ENCODE measurements around the gene FOXC1. TPM values are rescaled to one million over a fixed set of nuclear protein-coding genes. Genes with fewer than 3 reads are reported as not detected.

FOXC1 gene
- total RNA-seq, 1 experiment from 2014 or later = not detected

DNA sequence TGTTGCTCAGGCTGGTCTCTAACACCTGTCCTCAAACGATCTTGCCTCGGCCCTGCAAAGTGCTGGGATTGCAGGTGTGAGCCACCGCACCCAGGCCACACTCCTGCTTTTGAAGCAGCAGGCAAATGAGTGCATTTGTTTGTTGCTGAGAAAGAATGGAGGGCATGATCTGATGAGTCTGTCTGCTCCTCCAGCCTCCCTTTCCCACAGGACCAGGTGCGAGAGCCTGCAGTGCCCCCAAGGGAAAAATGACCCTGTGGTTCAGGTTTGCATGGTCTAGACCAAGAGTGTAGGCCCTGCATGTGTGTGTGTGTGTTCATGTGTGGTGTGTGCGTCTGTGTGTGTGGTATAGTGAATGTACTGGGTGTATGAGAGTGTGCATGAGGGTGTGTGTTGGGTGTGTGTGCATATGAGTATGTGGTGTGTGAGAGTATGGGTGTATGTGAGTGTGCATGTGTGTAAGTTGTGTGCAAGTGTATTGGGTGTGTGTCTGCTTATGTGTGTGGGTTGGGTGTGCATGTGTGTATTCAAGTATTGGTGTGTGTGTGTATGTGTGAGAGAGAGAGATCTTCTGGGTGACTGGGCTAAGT is 22.8 kb upstream of the FOXC1 start:
- Histone ChIP-seq H3K36me3 (ENCODE audit: insufficient read depth, low read length) (no peaks in the 10 kb centered on the region), H3K4me3 (ENCODE audit: low read length) (no peak overlapping the region), H3K27ac (ENCODE audit: low read length) (no peak overlapping the region), H3K9me2 (replicated peaks; ENCODE audit: insufficient read depth, low read length) (no peaks in the 10 kb centered on the region), H4K20me1 (ENCODE audit: insufficient read depth, low read depth, low read length) (no peaks in the 10 kb centered on the region), H3K9me3 (ENCODE audit: low read length) (no peaks in the 10 kb centered on the region), H3K27me3 (ENCODE audit: low read length) (no peaks in the 10 kb centered on the region), H3K4me2 (ENCODE audit: low read depth, low read length, poor library complexity, severe bottlenecking) (no peak overlapping the region), H3K9ac (ENCODE audit: low read length) (no peak overlapping the region), H3K79me2 (ENCODE audit: low read length) (no peaks in the 10 kb centered on the region), H2AFZ (ENCODE audit: low read length) (no peak overlapping the region), H3K4me1 (ENCODE audit: low read length) (no peaks in the 10 kb centered on the region)
- no peak for DNase-seq

DNA sequence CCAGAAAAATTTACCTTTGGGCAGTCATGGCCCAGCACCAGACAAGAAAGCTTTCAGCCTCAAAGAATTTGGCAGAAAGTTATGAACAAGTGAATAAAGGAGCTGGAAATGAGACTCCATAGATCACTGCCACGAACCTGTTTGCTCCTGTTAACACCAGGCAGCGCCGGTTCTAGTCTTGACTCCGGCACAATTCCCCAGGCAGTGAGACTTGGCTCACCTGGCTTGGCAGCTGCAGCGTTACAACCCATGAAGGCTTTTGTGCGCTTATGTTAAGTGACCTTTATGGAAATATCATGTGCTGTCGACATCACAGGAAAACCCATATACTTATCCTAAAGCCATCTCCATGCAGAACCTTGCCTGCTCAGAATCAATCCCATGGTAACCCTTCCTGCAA is 22.2 kb upstream of the FOXC1 start:
- Histone ChIP-seq H3K79me2 (ENCODE audit: low read length) (no peaks in the 10 kb centered on the region), H2AFZ (ENCODE audit: low read length) (no peak overlapping the region), H3K27me3 (ENCODE audit: low read length) (no peaks in the 10 kb centered on the region), H3K9me2 (replicated peaks; ENCODE audit: insufficient read depth, low read length) (no peaks in the 10 kb centered on the region), H3K4me2 (ENCODE audit: low read depth, low read length, poor library complexity, severe bottlenecking) (no peak overlapping the region), H3K36me3 (ENCODE audit: insufficient read depth, low read length) (no peaks in the 10 kb centered on the region), H3K4me1 (ENCODE audit: low read length) (no peaks in the 10 kb centered on the region), H3K27ac (ENCODE audit: low read length) (no peak overlapping the region), H4K20me1 (ENCODE audit: insufficient read depth, low read depth, low read length) (no peaks in the 10 kb centered on the region), H3K9me3 (ENCODE audit: low read length) (no peaks in the 10 kb centered on the region), H3K9ac (ENCODE audit: low read length) (no peak overlapping the region), H3K4me3 (ENCODE audit: low read length) (no peak overlapping the region)
- no peak for DNase-seq

DNA sequence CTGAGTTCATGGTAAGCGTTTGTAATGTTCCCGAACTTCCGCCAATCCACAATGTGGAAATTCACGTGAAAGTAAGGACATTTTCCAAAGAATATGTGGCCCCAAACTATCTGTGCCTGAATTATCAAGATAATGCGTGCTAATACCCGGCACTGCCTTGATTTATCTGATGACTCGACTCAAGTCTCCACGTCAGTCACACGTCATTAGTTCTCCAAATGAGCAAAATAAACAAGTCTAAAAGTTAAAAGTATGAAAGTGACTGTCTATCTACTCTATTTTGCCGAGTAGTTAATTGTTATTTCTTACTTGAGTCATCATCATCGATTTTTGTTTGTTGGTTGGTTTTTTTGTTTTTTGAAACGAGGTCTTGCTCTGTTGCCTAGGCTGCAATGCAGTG is 21.7 kb upstream of the FOXC1 start:
- Histone ChIP-seq H3K27ac (ENCODE audit: low read length) (no peak overlapping the region), H3K27me3 (ENCODE audit: low read length) (no peaks in the 10 kb centered on the region), H3K9ac (ENCODE audit: low read length) (no peak overlapping the region), H4K20me1 (ENCODE audit: insufficient read depth, low read depth, low read length) (no peaks in the 10 kb centered on the region), H3K9me2 (replicated peaks; ENCODE audit: insufficient read depth, low read length) (no peaks in the 10 kb centered on the region), H3K36me3 (ENCODE audit: insufficient read depth, low read length) (no peaks in the 10 kb centered on the region), H3K9me3 (ENCODE audit: low read length) (no peaks in the 10 kb centered on the region), H3K4me2 (ENCODE audit: low read depth, low read length, poor library complexity, severe bottlenecking) (no peak overlapping the region), H3K4me1 (ENCODE audit: low read length) (no peaks in the 10 kb centered on the region), H2AFZ (ENCODE audit: low read length) (no peak overlapping the region), H3K79me2 (ENCODE audit: low read length) (no peaks in the 10 kb centered on the region), H3K4me3 (ENCODE audit: low read length) (no peak overlapping the region)
- DNase-seq = no peak

DNA sequence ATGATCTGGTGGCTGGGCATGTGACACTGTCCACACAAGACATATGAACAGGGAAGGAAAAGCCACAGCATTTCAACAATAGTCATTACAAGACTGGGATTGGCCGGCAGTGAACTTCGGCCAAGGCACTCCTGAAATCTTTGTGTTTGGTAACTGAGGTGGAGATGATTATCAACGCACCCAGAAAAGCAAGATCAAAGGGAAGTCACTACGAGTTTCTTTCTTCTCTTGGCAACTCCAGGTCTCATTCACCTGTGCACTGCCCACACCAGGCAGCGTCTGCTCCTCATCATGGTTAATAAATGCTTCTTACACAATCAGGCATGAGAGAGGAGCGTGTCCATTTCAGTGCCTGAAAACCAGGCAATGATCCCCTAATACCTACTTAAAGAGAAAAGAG is 20.5 kb upstream of the FOXC1 start:
- no peak overlapping the region for H3K9ac ChIP-seq (ENCODE audit: low read length)
- no peaks in the 10 kb centered on the region for H3K9me2 ChIP-seq (replicated peaks; ENCODE audit: insufficient read depth, low read length)
- no peak overlapping the region for H3K4me2 ChIP-seq (ENCODE audit: low read depth, low read length, poor library complexity, severe bottlenecking)
- no peaks in the 10 kb centered on the region for H3K27me3 ChIP-seq (ENCODE audit: low read length)
- H3K36me3 ChIP-seq (ENCODE audit: insufficient read depth, low read length) = no peaks in the 10 kb centered on the region
- no peak for DNase-seq
- no peaks in the 10 kb centered on the region for H3K4me1 ChIP-seq (ENCODE audit: low read length)
- no peak overlapping the region for H2AFZ ChIP-seq (ENCODE audit: low read length)
- H3K4me3 ChIP-seq (ENCODE audit: low read length) = no peak overlapping the region
- H3K9me3 ChIP-seq (ENCODE audit: low read length) = no peaks in the 10 kb centered on the region
- no peaks in the 10 kb centered on the region for H3K79me2 ChIP-seq (ENCODE audit: low read length)
- H4K20me1 ChIP-seq (ENCODE audit: insufficient read depth, low read depth, low read length) = no peaks in the 10 kb centered on the region
- no peak overlapping the region for H3K27ac ChIP-seq (ENCODE audit: low read length)

DNA sequence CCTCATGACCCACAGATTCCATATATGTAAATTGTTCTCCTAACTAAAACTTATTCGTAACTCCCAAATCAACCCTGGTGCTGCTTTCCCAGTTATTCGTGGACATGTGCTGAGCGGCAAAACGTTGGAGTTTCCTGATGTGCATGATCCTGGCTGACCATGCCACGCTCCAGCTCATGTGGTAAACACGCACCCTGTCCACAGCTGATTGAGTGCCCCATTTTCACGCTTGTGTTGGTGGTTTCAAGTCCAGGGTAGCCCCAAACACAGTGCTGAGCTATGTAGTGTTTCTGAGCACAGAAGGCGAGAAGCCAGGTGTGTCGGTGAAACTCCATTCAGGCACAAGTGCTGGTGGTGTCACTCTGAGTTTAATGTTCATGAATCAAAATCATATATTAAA is 19.1 kb upstream of the FOXC1 start:
- Histone ChIP-seq H3K9ac (ENCODE audit: low read length) (no peak overlapping the region), H3K4me3 (ENCODE audit: low read length) (no peak overlapping the region), H3K36me3 (ENCODE audit: insufficient read depth, low read length) (no peaks in the 10 kb centered on the region), H4K20me1 (ENCODE audit: insufficient read depth, low read depth, low read length) (no peaks in the 10 kb centered on the region), H3K9me2 (replicated peaks; ENCODE audit: insufficient read depth, low read length) (no peaks in the 10 kb centered on the region), H3K4me2 (ENCODE audit: low read depth, low read length, poor library complexity, severe bottlenecking) (no peak overlapping the region), H3K4me1 (ENCODE audit: low read length) (no peaks in the 10 kb centered on the region), H2AFZ (ENCODE audit: low read length) (no peak overlapping the region), H3K27ac (ENCODE audit: low read length) (no peak overlapping the region), H3K27me3 (ENCODE audit: low read length) (no peaks in the 10 kb centered on the region), H3K9me3 (ENCODE audit: low read length) (no peaks in the 10 kb centered on the region), H3K79me2 (ENCODE audit: low read length) (no peaks in the 10 kb centered on the region)
- DNase-seq = no peak

DNA sequence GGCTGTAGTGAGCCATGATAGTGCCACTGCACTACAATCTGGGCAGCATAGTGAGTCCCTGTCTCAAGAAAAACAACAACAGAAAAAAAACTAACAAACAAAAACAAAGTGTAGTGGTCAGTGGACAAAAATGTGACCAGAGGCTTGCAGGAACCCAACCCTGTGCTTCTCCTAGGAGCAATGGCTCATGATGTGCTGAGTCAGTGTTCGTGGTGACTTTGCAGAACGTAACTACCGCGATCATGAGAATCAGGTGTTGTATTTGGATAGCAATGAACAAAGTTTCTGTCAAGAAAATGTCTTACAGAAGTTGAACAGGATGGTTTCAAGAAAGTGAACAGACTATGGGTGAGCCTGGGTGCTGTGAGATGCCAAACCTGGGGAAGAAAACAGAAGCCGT is 18.5 kb upstream of the FOXC1 start:
- no peak for DNase-seq
- no peaks in the 10 kb centered on the region for H3K9me2 ChIP-seq (replicated peaks; ENCODE audit: insufficient read depth, low read length)
- no peaks in the 10 kb centered on the region for H3K9me3 ChIP-seq (ENCODE audit: low read length)
- H3K4me3 ChIP-seq (ENCODE audit: low read length) = no peak overlapping the region
- H3K27me3 ChIP-seq (ENCODE audit: low read length) = no peaks in the 10 kb centered on the region
- no peak overlapping the region for H3K4me2 ChIP-seq (ENCODE audit: low read depth, low read length, poor library complexity, severe bottlenecking)
- no peaks in the 10 kb centered on the region for H3K4me1 ChIP-seq (ENCODE audit: low read length)
- no peaks in the 10 kb centered on the region for H4K20me1 ChIP-seq (ENCODE audit: insufficient read depth, low read depth, low read length)
- no peak overlapping the region for H2AFZ ChIP-seq (ENCODE audit: low read length)
- no peak overlapping the region for H3K9ac ChIP-seq (ENCODE audit: low read length)
- no peak overlapping the region for H3K27ac ChIP-seq (ENCODE audit: low read length)
- H3K36me3 ChIP-seq (ENCODE audit: insufficient read depth, low read length) = no peaks in the 10 kb centered on the region
- H3K79me2 ChIP-seq (ENCODE audit: low read length) = no peaks in the 10 kb centered on the region

DNA sequence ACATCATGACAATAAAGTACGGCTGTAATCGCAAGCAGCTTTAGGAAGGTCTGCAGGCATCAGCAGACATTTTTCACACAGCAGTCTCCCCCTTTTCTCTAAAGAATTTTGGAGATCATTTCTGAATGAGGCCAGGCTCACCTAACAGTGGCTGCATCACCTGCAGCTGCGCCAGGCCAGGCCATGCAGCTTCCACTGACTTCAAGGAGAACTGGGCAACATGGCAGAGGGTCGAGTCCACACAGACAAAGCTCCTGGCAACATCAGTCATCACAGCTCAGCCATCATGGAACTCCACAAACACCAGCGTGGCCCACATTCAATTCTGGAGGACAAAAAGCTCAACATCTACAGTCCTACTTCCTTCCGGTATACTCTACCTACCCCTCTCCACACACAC is 17.8 kb upstream of the FOXC1 start:
- H3K9ac ChIP-seq (ENCODE audit: low read length) = no peak overlapping the region
- no peaks in the 10 kb centered on the region for H3K27me3 ChIP-seq (ENCODE audit: low read length)
- no peaks in the 10 kb centered on the region for H3K4me1 ChIP-seq (ENCODE audit: low read length)
- H3K9me2 ChIP-seq (replicated peaks; ENCODE audit: insufficient read depth, low read length) = no peaks in the 10 kb centered on the region
- H3K4me2 ChIP-seq (ENCODE audit: low read depth, low read length, poor library complexity, severe bottlenecking) = no peak overlapping the region
- H4K20me1 ChIP-seq (ENCODE audit: insufficient read depth, low read depth, low read length) = no peaks in the 10 kb centered on the region
- H3K9me3 ChIP-seq (ENCODE audit: low read length) = no peaks in the 10 kb centered on the region
- no peak overlapping the region for H3K27ac ChIP-seq (ENCODE audit: low read length)
- no peaks in the 10 kb centered on the region for H3K36me3 ChIP-seq (ENCODE audit: insufficient read depth, low read length)
- H3K79me2 ChIP-seq (ENCODE audit: low read length) = no peaks in the 10 kb centered on the region
- H3K4me3 ChIP-seq (ENCODE audit: low read length) = no peak overlapping the region
- no peak for DNase-seq
- H2AFZ ChIP-seq (ENCODE audit: low read length) = no peak overlapping the region

DNA sequence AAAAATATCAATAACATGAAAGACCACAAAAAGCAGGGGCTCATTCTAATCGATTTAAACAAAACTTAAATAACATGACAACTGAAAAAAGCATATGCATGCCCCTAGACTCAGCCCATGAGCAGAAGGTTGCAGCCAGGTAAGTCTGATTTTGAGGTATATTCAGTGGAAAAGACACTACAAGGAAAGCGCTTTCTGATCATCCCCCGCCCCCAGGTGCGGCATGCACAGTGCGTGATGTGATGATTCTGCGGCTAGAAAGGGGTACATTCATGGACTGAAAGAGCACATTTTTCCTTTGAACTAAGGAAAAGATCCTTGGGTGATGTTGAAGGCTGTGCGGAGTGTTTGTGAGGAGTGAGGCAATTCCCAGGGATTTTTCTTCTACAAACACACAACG is 16.9 kb upstream of the FOXC1 start:
- no peak for DNase-seq
- Histone ChIP-seq H3K4me3 (ENCODE audit: low read length) (no peak overlapping the region), H3K27me3 (ENCODE audit: low read length) (no peaks in the 10 kb centered on the region)

More for the DNA sequence above, 16.9 kb upstream of the FOXC1 start:
- no peak overlapping the region for H2AFZ ChIP-seq (ENCODE audit: low read length)
- H4K20me1 ChIP-seq (ENCODE audit: insufficient read depth, low read depth, low read length) = no peaks in the 10 kb centered on the region; the same call in 1 of the 2 replicates
- H3K4me1 ChIP-seq (ENCODE audit: low read length) = no peaks in the 10 kb centered on the region
- no peaks in the 10 kb centered on the region for H3K79me2 ChIP-seq (ENCODE audit: low read length)
- H3K9ac ChIP-seq (ENCODE audit: low read length) = no peak overlapping the region
- no peaks in the 10 kb centered on the region for H3K36me3 ChIP-seq (ENCODE audit: insufficient read depth, low read length)
- H3K4me2 ChIP-seq (ENCODE audit: low read depth, low read length, poor library complexity, severe bottlenecking) = no peak overlapping the region
- no peaks in the 10 kb centered on the region for H3K9me3 ChIP-seq (ENCODE audit: low read length)
- H3K27ac ChIP-seq (ENCODE audit: low read length) = no peak overlapping the region
- no peaks in the 10 kb centered on the region for H3K9me2 ChIP-seq (replicated peaks; ENCODE audit: insufficient read depth, low read length)
